Stimulated activated CD8-positive, alpha-beta memory T cell treated with anti-CD3 and anti-CD28 coated beads, Interleukin-12 subunit alpha, Interleukin-12 subunit beta, amount 100 ng/mL, for 4 hours (primary cell): Measurements from ENCODE around the gene HGD.
"Not testable (repeated sequence)": the region's sequence is repeated elsewhere in the genome, so short reads cannot be mapped to it uniquely, and the experiment has no call there.

ENCODE experiments used
- DNase-seq: peaks from one replicate; pipeline ENCODE4 v3.0.0-alpha.2; 2020; ENCODE audit warnings: low read depth

Gene HGD

DNA sequence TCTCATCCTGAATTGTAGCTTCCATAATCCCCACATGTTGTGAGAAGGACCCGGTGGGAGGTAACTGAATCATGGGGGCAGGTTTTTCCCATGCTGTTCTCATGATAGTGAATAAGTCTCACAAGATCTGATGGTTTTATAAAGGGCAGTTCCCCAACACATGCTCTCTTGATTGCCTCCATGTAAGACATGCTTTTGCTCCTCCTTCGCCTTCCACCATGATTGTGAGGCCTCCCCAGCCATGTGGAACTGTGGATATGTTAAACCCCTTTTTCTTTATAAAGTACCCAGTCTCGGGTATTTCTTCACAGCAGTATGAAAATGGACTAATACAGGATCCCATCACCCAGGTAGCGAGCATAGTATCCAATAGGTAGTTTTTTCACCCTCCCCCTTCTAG is 43.2 kb downstream of the HGD start:
- DNase-seq = not testable (repeated sequence)

DNA sequence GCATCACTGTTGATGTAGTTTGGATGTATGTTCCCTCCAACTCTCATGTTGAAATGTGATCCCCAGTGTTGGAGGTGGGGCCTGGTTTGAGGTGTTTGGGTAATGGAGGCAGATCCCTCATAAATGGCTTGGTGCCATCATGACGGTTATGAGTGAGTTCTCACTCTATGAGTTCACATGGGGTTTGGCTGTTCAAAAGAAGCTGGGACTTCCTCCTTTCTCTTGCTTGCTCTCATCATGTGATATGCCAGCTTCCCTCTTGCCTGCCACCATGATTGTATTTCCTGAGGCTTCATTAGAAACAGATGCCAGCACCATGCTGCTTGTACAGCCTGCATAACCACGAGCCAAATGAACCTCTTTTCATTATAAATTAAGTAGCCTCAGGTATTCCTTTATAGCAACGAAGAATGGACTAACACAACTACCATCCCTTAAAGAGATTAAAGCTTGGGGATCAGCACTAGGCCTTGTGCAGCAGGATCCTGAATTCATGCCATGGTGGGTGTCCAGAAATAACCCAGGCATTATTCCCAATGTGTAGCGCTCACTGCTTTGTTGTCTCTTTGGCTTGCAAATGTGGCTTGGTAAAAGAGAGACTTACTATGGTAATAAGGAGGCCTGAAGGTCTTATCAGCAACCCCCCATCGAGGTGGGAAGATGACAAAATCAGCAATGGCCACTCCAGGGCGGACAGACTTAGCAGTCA is 44.0 kb downstream of the HGD start:
- no peak for DNase-seq

DNA sequence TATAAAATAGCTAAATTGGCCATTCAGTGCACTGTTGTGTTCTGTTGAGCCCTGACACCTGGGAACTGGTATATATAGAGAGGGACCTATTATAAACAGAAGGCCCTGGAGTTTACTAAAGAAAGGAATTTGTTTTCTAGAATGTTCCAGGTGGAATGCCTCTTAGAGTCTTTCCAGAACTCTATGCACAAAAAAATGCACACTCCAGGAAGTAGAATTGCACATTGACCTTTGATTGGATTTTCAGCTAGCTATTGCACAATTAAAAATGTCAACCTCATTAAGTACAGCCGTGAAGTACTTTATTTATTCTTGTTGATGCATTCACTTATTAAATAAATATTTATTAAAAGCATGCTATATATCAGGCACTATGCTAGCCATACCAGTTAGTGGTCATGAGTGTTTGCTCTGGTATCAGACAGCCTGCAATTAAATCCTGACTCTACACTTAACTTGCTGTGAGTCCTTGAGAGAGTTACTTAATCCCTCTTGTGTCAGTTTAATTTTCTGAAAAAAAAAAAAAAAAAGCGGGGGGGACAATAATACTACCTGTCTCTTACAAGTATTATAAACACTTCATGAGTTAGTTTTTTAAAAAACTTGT is 45.1 kb downstream of the HGD start:
- DNase-seq = no peak

DNA sequence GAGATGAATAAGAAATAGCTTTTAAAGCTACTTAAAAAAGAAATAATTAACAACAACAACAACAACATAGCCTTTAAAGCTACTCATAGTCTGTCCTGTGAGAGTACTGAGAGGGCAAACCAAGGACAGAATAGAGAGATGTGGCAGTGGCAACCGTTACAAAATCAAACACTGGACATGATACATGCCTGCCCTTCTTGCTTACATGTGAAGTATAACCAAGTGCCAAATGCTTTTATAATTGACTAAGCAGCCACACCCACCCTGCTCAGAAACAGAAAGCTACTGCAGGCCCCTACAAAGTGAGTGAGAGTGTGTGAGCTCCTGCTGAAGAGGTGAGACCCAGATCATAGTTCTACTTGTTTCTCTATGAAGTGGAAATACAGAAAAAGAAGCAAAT is 47.5 kb downstream of the HGD start:
- no peak for DNase-seq

DNA sequence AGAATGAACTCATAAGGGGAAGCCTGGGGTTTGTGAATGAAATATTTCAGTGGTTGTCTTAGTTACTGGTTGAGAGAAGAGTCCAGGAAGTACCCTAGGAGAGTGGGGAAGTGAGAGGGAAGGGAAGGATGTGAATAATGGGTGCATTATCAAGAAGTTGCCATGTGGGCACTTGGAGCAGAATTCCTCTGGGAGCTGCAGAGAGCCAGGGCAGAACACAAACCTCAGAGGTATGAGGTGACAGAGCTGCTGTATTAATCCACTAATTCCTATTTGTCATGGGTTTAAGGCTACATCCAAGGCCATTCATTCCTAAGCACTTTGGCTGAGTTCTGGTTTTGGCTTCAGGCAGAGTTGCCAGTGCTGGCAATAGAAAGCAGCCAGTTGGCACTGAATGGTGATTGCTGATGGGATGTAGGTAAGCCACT is 56.9 kb downstream of the HGD start:
- DNase-seq = no peak

DNA sequence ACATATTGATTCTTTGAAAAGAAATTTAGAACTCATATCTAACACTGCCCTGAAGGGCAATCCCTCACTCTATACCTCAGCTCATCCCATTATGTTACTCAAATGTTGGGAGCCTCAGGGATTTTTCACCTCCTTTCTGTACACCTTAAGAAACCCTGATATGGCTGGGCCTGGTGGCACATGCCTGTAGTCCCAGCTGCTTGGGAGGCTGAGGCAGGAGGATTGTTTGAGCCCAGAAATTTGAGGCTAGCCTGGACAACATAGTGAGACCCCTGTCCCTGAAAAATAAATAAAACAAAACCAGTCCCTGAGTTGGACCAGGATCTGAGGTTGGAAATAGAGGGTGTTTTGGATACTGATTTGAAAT is 58.3 kb downstream of the HGD start:
- no peak for DNase-seq

DNA sequence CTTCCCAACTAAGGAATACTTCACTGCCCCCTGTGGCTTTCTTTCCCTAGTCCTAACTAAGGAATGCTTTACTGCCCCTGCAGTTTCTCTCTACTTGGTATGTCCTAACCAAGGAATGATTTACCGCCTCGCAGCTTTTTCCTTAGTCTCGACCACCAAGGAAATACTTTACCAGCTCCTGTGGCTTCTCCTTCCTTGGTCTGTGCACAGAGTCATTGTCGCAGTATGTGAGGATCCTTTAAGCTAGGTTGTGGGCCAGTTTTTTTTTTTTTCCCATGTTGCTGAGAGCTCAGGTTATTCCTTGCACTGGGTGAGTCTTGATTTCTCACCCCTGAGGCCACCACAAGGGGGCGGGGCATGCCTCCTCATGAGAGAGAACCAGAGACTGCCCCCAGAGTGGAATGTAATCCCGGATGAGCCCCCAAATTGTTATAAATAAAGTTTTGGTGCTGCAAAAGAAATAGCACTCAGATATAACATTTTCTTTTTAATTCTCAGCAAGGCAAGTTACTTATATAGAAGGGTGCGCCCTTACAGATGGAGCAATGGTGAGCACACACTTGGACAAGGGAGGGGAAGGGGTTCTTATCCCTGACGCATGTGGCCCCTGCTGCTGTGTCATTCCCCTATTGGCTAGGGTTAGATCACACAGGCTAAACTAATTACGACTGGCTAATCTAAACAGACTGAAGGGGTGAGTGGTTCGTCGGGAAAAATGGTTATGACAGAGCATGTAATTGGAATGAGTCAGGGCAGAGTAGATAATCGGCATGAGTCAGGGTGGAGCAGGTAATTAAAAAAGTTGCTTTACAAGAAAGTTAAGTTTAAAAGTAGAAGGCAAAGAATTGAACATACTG is 58.9 kb downstream of the HGD start:
- DNase-seq = no peak

DNA sequence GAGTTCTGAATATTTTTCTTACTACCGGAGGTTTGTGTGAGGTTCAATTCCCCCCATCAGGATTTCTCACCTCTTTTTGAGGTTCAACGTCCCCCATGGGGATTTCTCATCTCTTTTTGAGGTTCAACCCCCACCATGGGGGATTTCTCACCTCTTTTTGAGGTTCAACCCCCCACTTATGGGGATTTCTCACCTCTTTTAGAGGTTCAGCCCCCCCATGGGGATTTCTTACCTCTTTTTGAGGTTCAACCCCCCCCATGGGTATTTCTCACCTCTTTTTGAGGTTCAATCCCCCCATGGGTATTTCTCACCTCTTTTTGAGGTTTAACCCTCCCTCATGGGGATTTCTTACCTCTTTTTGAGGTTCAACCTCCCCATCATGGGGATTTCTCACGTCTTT is 59.6 kb downstream of the HGD start:
- no peak for DNase-seq

DNA sequence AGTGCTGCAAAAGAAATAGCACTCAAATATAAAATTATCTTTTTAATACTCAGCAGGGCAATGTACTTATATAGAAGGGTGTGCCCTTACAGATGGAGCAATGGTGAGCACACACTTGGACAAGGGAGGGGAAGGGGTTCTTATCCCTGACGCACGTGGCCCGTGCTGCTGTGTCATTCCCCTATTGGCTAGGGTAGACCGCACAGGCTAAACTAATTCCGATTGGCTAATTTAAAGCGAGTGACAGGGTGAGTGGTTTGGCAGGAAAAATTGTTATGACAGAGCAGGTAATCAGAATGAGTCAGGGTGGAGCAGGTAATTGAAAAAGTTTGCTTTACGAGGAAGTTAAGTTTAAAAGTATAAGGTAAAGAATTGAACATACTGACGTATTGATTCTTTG is 65.3 kb downstream of the HGD start:
- not testable (repeated sequence) for DNase-seq

DNA sequence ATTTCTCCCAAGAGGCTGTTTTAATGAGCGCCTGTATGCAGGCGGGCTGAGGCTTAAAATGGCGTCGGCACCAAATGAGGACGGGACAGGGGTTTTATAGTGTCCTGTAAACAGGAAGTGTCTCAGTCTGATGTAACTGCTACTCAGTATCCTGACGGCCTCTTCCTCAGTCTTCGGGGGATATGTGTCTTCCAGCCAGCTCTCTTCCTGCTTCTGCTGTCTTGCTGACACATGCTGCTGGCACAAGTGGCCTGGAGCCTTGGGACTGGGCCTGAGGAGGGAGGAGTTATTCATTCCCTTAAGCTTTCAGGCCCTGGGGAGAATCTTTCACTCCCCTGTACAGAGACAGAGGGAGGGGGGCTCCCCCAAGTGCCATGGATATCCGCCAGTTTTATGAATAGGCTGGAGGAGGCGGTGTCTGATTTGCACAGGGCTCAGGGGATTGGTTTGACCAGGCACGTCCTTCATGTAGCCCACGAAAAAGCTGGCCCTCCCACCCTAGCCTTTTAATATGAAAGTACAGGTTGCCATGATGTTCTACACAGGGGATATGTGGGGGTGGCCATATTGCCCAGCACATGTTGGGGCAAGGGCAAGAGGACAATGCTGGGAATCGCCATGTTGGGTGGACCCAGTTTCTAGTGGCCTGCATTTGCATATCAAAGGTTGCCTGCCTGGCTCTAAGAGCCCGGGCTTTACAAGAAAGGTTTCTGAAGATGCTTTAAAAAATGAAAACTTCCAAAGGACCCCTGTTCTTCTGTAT is 66.0 kb downstream of the HGD start:
- DNase-seq = no peak

DNA sequence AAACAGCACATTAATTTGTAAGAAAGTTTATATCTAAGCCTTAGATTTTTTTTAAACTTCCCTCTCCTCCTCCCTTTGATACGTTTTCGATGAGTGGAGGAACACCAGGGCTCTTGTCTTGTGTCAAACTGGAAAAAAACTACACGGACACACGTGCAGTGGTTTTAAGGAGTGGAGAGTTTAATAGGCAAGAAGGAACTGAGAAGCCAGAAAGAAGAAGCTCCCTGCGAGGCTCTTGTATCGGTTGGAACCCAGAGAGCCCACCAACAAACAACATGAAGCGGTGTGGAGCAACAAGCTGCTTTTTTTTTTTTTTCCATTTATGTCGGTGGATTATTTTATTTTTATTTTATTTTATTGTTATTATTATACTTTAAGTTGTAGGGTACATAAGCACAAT is 67.3 kb downstream of the HGD start:
- no peak for DNase-seq

DNA sequence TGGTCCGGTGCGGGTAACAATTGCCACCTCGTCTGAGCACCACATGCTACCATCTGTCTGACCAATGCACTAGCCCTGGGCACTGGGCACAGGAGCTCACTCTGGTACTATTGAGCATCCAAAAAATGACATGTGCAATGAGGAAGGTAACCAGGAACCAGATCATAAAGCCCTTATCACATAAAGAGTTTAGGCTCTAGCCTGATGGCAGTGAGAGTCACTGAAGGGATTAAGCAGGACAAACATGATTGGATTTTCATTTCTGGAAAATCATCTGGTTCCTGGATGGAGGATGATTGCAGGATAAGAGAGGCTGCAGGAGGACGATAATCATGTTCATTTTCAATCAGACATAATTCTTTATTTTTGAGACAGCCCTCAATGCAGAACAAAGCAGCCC is 73.5 kb downstream of the HGD start:
- no peak for DNase-seq

DNA sequence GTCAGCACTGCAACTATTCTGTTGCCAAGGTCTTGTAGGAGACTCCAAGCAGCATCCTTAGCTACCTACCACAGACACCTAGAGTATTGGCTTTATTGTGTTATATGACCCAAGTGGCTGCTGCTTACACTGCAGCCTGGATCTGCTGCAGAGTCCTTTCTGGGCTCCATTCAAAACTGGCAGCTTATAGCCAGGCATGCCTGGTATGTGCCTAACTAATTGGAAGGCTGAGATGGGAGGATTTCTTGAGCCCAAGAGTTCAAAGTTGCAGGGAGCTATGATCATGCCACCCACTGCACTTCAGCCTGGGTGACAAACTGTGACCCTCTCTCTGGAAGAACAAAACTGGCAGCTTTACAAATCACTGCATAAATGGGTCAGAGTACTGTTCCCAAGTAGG is 77.3 kb downstream of the HGD start:
- no peak for DNase-seq

DNA sequence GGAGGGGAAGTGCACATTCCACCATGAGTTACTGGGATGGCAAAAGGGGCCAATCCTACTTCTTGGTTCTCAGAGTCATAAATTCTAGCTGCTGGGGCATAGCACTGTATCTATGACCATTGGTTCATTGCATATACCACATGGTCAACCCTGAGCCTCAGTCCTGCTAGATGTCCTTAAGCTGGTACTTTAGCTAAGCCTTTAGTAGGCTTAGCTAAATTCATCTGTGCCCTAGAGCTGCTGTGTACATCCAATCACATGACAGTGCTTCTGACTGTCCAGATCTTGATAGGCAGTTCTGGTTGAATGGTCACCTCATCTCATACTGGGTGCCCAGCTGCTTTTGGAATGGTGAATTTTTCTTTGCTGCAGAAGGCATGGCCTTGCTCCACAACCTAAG is 77.7 kb downstream of the HGD start:
- no peak for DNase-seq

DNA sequence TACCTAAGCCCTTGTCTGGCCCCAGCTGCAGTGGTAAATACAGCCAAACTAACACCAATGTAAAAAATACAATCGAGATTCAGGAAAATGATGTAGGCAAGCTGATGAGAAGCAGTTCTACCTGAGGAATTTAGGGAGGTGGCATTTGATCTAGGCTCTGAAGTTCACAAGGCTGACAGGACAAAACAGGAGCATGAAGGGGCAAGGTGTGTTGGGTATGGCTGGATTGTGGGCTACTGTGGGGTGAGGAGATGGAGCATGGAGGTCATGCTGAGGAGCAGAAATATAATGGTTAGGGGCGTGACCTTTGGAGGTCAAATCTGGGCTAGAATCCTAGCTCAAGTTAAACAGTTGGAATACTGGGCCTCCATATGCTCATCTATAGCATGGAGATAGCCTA is 79.4 kb downstream of the HGD start:
- no peak for DNase-seq

DNA sequence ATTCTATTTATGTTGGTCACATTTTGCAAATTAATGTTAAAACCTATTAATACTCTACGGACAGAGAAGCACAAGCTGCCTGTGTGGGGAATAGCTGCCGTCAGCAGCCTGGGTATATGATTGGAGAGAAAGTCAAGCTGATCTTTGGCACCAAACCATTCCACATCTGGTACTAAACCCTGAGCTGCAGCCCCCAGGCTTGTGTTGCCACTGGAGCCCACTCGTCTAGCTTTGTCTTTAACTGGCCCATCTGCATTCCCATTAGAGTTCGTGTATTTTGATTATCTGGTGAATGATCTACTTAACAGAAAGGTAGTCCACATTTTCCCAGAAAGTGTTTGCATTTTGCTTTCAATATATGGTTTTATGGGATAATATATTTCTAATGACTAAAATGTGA is 80.5 kb downstream of the HGD start:
- no peak for DNase-seq

DNA sequence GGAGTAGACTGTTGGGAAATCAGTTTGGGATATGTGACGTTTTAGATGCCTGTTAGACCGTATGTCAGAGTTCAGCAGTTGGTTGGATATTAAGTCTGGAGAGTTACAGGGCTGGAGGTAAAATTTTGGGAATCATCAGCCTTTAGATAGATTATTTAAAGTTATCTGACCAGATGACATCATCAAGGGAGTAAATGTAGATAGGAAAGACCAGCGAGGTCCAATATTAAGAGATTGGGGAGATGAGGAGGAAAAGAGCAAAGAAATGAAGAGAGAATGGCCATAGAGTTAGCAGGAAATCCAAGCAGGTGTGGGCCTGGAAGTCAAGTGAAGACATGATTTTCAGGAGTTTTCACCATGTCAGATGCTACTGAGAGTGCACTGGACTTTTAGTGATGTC is 82.8 kb downstream of the HGD start:
- DNase-seq = no peak

DNA sequence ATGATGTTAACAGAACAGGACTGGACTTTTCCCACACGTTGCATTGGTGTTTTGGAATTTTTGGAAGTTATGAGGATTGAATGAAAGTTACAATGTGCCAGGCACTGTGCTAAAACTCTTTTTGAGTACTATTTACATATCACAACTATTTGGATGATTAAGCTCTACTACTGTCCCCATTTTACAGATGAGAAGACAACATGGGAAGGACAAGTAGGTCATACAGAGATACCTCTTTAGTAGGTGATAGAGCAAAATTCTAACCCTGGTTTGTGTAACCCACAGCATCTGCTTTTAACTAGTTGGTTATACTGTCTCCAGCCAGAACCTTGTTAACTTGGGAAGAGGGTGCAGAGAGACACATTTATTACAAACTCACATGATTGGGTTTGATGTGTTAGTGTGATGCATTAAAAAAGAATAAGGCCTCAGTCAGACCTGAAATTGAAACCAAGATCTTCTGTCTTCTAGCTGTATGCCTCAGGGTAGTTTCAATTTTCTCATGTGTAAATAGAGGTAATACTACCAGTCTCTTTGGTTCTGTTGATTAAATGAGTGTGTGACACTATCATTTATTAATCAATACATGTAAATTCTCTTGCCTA is 84.5 kb downstream of the HGD start:
- no peak for DNase-seq

DNA sequence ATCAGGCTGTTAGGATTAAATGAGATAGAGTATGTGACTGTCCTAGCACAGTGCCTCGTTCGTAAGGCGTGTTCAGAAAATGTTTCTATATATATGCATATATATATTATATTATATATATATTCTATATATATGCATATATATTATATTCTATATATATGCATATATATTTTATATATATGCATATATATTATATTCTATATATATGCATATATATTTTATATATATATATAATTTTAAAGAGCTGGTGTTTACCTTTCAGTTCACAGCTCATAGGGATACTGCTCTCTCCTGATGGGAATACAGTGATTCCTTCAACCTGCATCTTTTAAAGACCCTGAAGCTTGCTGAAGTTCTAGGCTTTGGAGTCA is 85.2 kb downstream of the HGD start:
- DNase-seq = no peak

DNA sequence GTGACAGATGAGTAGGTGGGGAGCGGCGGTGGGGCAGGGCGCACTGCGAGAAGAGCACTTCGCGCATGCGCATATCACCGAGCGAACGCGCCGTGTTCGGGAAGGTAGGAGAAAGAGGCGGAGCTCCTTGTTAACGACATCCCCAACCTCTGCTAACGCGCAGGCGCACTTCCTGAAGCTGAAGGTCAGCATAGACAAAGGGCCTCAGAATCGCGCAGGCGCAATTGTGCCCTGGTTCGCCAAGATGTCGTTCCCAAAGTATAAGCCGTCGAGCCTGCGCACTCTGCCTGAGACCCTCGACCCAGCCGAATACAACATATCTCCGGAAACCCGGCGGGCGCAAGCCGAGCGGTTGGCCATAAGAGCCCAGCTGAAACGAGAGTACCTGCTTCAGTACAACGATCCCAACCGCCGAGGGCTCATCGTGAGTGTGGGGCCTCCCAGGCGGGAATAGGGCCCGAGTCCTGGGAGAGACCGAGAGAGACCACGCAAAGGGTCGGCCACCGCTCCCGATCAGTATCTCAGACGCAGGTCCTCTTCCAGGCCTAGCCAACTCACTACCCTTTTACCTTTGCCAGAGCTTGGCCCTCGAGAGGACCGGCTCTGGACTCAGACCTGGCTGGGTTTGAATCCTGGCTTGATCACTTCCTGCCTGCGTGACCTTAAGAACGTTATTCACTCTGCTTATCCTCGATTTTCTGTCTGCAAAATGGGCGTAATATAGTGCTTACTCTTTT is 85.8 kb downstream of the HGD start, which contains the start of gene NDUFB4:
TSS of gene NDUFB4 (plus strand) at position 221 of the 737 bp plus-strand sequence. CDS start at position 245, 24 bp downstream.
- DNase-seq = peak; percentile 89

DNA sequence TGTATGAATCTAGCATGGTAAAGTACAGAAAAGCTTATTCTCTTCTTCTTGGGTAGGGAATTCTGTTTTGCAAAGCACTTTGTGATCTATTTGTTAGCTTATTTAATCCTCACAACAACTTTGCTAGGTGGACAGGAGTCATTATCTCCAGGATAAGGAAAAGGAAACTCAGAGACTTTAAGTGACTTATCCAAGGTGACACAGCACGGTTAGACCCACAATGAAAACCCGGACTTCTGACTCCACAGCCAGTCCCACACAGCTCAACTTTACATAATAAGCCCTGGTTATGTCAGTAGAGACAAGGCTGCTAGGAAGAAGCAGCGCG is 86.3 kb downstream of the HGD start:
- no peak for DNase-seq
